Measurements from ENCODE around the gene KIZ.

GRCh38 chr20:21118138-21118537 lies 7.7 kb upstream of the KIZ start:
- TF ChIP-seq POLR2A (IDR thresholded peaks at IDR 0.05; ENCODE audit: low read length) (no peak), GATA1 (IDR thresholded peaks at IDR 0.05; ENCODE audit: low read depth, low read length) (no peak)
